ENCODE results near the gene RNF4. TPM values are rescaled to one million over a fixed set of nuclear protein-coding genes. Genes with fewer than 3 reads are reported as not detected.
"Not testable (repeated sequence)": the region's sequence is repeated elsewhere in the genome, so short reads cannot be mapped to it uniquely, and the experiment has no call there.

RNF4 gene
- polyA plus RNA-seq, 3 donors = 28.8 to 41.3 (median 37.0) TPM

DNA sequence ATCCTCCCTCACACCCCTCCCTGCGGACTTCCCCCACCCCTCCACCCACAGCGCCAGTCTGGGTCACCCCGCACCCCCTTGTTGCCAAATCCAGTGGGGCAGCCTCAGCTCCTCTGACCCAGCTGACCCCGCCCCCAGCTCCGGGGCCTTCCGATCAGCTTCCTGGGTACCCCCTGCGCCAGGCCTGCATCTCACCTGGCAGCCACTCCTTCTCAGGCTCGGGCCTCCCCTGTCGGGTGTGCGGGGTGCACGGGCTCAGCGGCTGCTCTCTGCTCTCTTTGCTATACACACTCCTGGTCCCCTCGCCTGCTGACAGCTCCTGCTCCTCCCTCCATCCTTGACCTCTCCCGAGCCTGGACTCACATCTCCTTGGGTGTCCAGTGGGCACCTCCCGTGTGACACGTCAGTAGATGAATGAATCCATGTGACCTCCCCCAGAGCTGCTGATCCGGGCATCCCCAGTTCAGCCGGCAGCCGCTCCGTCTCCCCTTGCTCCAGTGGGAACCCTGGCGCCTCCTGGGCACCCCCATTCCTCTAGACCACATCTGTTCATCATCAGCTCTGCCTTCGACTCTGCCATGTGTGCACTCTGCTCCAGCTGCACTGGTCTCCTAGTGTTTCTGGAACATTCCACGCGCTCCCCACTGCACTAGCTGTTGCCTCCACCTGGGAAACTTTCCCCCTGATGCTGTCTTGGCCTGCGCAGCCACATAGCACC, 40.3 kb upstream of the RNF4 start:
- Histone ChIP-seq H2AFZ (ENCODE audit: insufficient read depth, low read depth, low read length, poor library complexity, severe bottlenecking) (no peak overlapping the region), H3K27ac (ENCODE audit: low read depth in 1 of 2, low read length in 2 of 2) (no peak overlapping the region), H3K4me1 (ENCODE audit: control insufficient read depth in 1 of 2, insufficient read depth in 2 of 2, low read length in 2 of 2) (no peaks in the 10 kb centered on the region), H3K9me3 (replicated peaks in 1 of 2; ENCODE audit: control insufficient read depth in 1 of 2, insufficient read depth in 1 of 2, low read length in 2 of 2) (peaks cover 0 to 19% of the 10 kb centered on the region in 2 donors), H3K79me2 (ENCODE audit: insufficient read depth, low read length) (no peaks in the 10 kb centered on the region), H3K27me3 (ENCODE audit: control insufficient read depth in 2 of 2, insufficient read depth in 2 of 2, low read length in 2 of 2) (no peaks in the 10 kb centered on the region), H3K9ac (ENCODE audit: insufficient read depth, low read length, poor library complexity, severe bottlenecking) (no peak overlapping the region), H3K36me3 (replicated peaks in 1 of 2; ENCODE audit: control insufficient read depth in 1 of 2, insufficient read depth in 2 of 2, low read length in 2 of 2) (no peaks in the 10 kb centered on the region), H3K4me3 (replicated peaks in 1 of 3; ENCODE audit: low read depth in 2 of 3, low read length in 3 of 3) (no peak overlapping the region), H3K4me2 (replicated peaks; ENCODE audit: extremely low read depth, low read length, poor library complexity, severe bottlenecking) (no peak overlapping the region), H4K20me1 (ENCODE audit: insufficient read depth, low read length) (no peaks in the 10 kb centered on the region)
- peak in 1 of 3 donors; percentile 15 for DNase-seq
- peaks cover 2 to 25% (median 5%) of the 10 kb centered on the region in 7 donors for H3K9me3 Mint-ChIP-seq
- H3K36me3 Mint-ChIP-seq = no peaks in the 10 kb centered on the region
- no peak overlapping the region for H3K27ac Mint-ChIP-seq
- no peak overlapping the region for H3K4me3 Mint-ChIP-seq
- WGBS (ENCODE audit: insufficient coverage) = 93% methylated on average over 21 of the region's 25 CpGs
- TF ChIP-seq CTCF (IDR thresholded peaks at IDR 0.05) = no peak
- H3K27me3 Mint-ChIP-seq (ENCODE audit: low read depth in 3 of 3) = peaks cover under 1 to 4% (median 4%) of the 10 kb centered on the region in 3 donors
- H3K4me1 Mint-ChIP-seq = no peaks in the 10 kb centered on the region
- intact Hi-C loops (cut with micrococcal nuclease) = no loop called here

DNA sequence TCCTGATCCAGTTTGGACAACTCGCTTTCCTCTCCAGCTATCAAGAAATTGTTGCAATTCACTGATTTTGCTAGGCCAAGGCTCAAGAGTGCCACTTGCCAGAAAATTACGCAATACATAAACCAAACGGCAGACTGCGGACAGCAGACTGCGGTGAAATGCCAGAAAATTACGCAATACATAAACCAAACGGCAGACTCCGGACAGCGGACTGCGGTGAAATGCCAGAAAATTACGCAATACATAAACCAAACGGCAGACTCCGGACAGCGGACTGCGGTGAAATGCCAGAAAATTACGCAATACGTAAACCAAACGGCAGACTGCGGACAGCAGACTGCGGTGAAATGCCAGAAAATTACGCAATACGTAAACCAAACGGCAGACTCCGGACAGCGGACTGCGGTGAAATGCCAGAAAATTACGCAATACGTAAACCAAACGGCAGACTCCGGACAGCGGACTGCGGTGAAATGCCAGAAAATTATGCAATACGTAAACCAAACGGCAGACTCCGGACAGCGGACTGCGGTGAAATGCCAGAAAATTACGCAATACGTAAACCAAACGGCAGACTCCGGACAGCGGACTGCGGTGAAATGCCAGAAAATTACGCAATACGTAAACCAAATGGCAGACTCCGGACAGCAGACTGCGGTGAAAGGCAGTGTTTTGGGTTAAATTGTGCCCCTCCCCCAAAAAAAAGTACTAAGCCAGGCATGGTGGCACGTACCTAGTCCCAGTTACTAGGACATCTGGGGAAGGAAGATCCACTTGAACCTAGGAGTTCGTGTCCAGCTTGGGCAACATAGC, 38.8 kb upstream of the RNF4 start:
- H3K36me3 ChIP-seq (replicated peaks in 1 of 2; ENCODE audit: control insufficient read depth in 1 of 2, insufficient read depth in 2 of 2, low read length in 2 of 2); H3K27me3 Mint-ChIP-seq (ENCODE audit: low read depth in 3 of 3); H3K27me3 ChIP-seq (ENCODE audit: control insufficient read depth in 2 of 2, insufficient read depth in 2 of 2, low read length in 2 of 2); intact Hi-C loops (cut with micrococcal nuclease); H3K4me3 Mint-ChIP-seq; H3K36me3 Mint-ChIP-seq; H4K20me1 ChIP-seq (ENCODE audit: insufficient read depth, low read length); H3K4me2 ChIP-seq (replicated peaks; ENCODE audit: extremely low read depth, low read length, poor library complexity, severe bottlenecking); H3K4me1 ChIP-seq (ENCODE audit: control insufficient read depth in 1 of 2, insufficient read depth in 2 of 2, low read length in 2 of 2); H3K4me1 Mint-ChIP-seq; H3K79me2 ChIP-seq (ENCODE audit: insufficient read depth, low read length); H2AFZ ChIP-seq (ENCODE audit: insufficient read depth, low read depth, low read length, poor library complexity, severe bottlenecking); H3K9ac ChIP-seq (ENCODE audit: insufficient read depth, low read length, poor library complexity, severe bottlenecking); H3K4me3 ChIP-seq (replicated peaks in 1 of 3; ENCODE audit: low read depth in 2 of 3, low read length in 3 of 3): not testable (repeated sequence)
- H3K27ac ChIP-seq (ENCODE audit: low read depth in 1 of 2, low read length in 2 of 2) = peak overlapping the region in 1 of 2 donors; percentile 7
- peak in 1 of 3 donors; percentile 19 for DNase-seq
- Mint-ChIP-seq H3K9me3 (peaks cover 4 to 25% (median 5%) of the 10 kb centered on the region in 7 donors), H3K27ac (peak overlapping the region in 3 of 7 donors; percentile 3 to 77 (median 64))
- H3K9me3 ChIP-seq (replicated peaks in 1 of 2; ENCODE audit: control insufficient read depth in 1 of 2, insufficient read depth in 1 of 2, low read length in 2 of 2) = peaks cover 0 to 19% of the 10 kb centered on the region in 2 donors
- WGBS (ENCODE audit: insufficient coverage) = 76% methylated on average over 6 of the region's 49 CpGs

Data from CD14-positive monocyte (primary cell).